Esophagus squamous epithelium (tissue), 5 donors: ENCODE results near the gene SPRY1. TPM values are rescaled to one million over a fixed set of nuclear protein-coding genes. Genes with fewer than 3 reads are reported as not detected.
A peak's percentile ranks its signal among the peaks of the same experiment; 100 is the strongest.

ENCODE experiments used
- DNase-seq: peaks from one replicate; lab custom pipeline; 2025; lab: John Stamatoyannopoulos, UW
- H3K27ac ChIP-seq, 4 donors: fragments of 200-600 bp; sonication (generic); one replicate each; pipeline ENCODE4 v1.5.1; 2016 to 2019; ENCODE audit warnings: mild to moderate bottlenecking in 1 of 4
- H3K27me3 ChIP-seq, 4 donors: fragments of 200-600 bp; sonication (generic); 1 replicate in 3 of 4; 2 replicates in 1 of 4; pipeline versions ENCODE4 v1.5.1 to v1.6.0; 2017 to 2021; ENCODE audit warnings: antibody characterized with exemption in 1 of 4
- H3K36me3 ChIP-seq, 3 donors: fragments of 200-600 bp; sonication (generic); one replicate each; pipeline ENCODE4 v1.5.1; 2016 to 2019
- H3K4me1 ChIP-seq, 3 donors: fragments of 200-600 bp; sonication (generic); one replicate each; pipeline ENCODE4 v1.5.1; 2017 to 2019
- H3K4me3 ChIP-seq, 4 donors: fragments of 200-600 bp; sonication (generic); 1 replicate in 3 of 4; 2 replicates in 1 of 4; pipeline ENCODE4 v1.5.1; 2016 to 2019; ENCODE audit warnings: mild to moderate bottlenecking in 2 of 4, moderate library complexity in 1 of 4
- H3K9me3 ChIP-seq, 3 donors: fragments of 200-600 bp; sonication (generic); one replicate each; pipeline ENCODE4 v1.5.1; 2016 to 2019
- CTCF ChIP-seq, 6 experiments: fragments of 450-650 bp in 4 of 6; fragments of 200-600 bp in 2 of 6; sonication (generic) in 2 of 6; IDR thresholded peaks; one replicate each; pipeline ENCODE4 v1.5.1; 2016 to 2019; ENCODE audit warnings: antibody characterized with exemption in 6 of 6, mild to moderate bottlenecking in 4 of 6, moderate library complexity in 4 of 6
- POLR2A ChIP-seq, 4 donors: fragments of 450-650 bp; IDR thresholded peaks; one replicate each; pipeline ENCODE4 v1.6.1; 2017; ENCODE audit warnings: antibody characterized with exemption in 4 of 4, mild to moderate bottlenecking in 4 of 4, moderate library complexity in 3 of 4
- WGBS, 2 donors: methylation state at CpG; one replicate each; pipeline ENCODE4 v1.1.5; 2018; 5-methylcytosine and 5-hydroxymethylcytosine counted together
- intact Hi-C: fragments of 100-400 bp; cut with DNase I; formaldehyde crosslinking; loops from one replicate; pipeline ENCODE4 v1.15.0; 2022
- total RNA-seq, 4 donors: library from RNA; depleted of rRNA; stranded (reverse); fragments of >200 nt; gene quantifications; one replicate each; pipeline ENCODE4 v1.1.0, GENCODE V29; 2016
- donor health status: DM: yes; HTN: yes; CAD: no.

Gene SPRY1
- total RNA-seq, 4 donors from 2014 or later: 14.2 to 60.3 (median 23.2) TPM

- no peaks in the 10 kb centered on the region for H3K36me3 ChIP-seq
- intact Hi-C loops: no loop called here
- no peaks in the 10 kb centered on the region for H3K9me3 ChIP-seq
- no peak for DNase-seq
- H3K27me3 ChIP-seq: no peaks in the 10 kb centered on the region
- TF ChIP-seq CTCF (IDR thresholded peaks at IDR 0.05): peak in 5 of 6 experiments; percentile 9 to 58 (median 41)
- no peak for TF ChIP-seq POLR2A (IDR thresholded peaks at IDR 0.05)
- H3K4me3 ChIP-seq: no peak overlapping the region
- peaks cover 5 to 46% (median 21%) of the 10 kb centered on the region in 3 donors for H3K4me1 ChIP-seq
- peak overlapping the region in 3 of 4 donors; percentile 12 to 66 (median 53) for H3K27ac ChIP-seq
- WGBS, 2 donors: 50 to 55% methylated on average over 5 of the region's 5 CpGs
These were observed 46.4 kb upstream of the SPRY1 start for GRCh38 chr4:123350191-123350544.

GRCh38 chr4:123350726-123351125, 45.9 kb upstream of the SPRY1 start:
- TF ChIP-seq POLR2A (IDR thresholded peaks at IDR 0.05) (no peak), CTCF (IDR thresholded peaks at IDR 0.05) (no peak)
- no peak overlapping the region for H3K4me3 ChIP-seq
- no peaks in the 10 kb centered on the region for H3K36me3 ChIP-seq
- H3K27ac ChIP-seq: peak overlapping the region in 3 of 4 donors; percentile 12 to 66 (median 53)
- H3K9me3 ChIP-seq: no peaks in the 10 kb centered on the region
- H3K27me3 ChIP-seq: no peaks in the 10 kb centered on the region
- no peak for DNase-seq
- 93 to 96% methylated on average over 5 of the region's 6 CpGs for WGBS, 2 donors
- intact Hi-C loops: no loop called here
- peaks cover 5 to 46% (median 21%) of the 10 kb centered on the region in 3 donors for H3K4me1 ChIP-seq

DNA sequence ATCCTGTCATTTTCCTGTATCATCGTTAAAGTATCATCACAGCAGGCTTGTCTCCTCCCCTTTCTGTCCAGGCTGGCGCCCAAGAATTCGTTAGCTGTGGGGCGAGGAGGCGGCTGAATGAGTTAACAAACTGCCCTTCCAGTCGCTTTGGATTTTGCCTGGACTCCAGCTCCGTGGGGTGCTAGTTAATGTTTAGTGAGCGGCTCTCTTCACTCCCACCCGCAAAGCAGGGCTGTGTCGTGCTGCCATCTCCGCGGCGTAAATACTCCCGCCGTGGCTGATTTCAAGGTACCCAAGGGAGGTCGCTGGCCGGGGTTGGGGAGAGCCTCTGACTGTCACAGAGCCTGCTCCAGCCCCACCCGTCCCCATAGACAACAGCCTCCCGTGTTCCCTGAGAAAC, 44.9 kb upstream of the SPRY1 start:
- H3K27ac ChIP-seq: peak overlapping the region in 2 of 4 donors; percentile 73 to 74
- no peak for DNase-seq

GRCh38 chr4:123352240-123352945, 44.2 kb upstream of the SPRY1 start:
- TF ChIP-seq POLR2A (IDR thresholded peaks at IDR 0.05) (no peak), CTCF (IDR thresholded peaks at IDR 0.05) (no peak)
- intact Hi-C loops: no loop called here
- Histone ChIP-seq H3K36me3 (no peaks in the 10 kb centered on the region), H3K4me3 (no peak overlapping the region), H3K4me1 (peaks cover 5 to 46% (median 21%) of the 10 kb centered on the region in 3 donors), H3K27ac (peak overlapping the region; percentile 49 to 74 (median 68)), H3K9me3 (no peaks in the 10 kb centered on the region), H3K27me3 (no peaks in the 10 kb centered on the region)
- no peak for DNase-seq
- WGBS, 2 donors: 12 to 29% methylated on average over 6 of the region's 6 CpGs

More for the DNA sequence above, 44.9 kb upstream of the SPRY1 start:
- WGBS, 2 donors: 94 to 97% methylated on average over 5 to 11 of the region's 19 CpGs
- Histone ChIP-seq H3K36me3 (no peaks in the 10 kb centered on the region), H3K27me3 (no peaks in the 10 kb centered on the region), H3K4me3 (no peak overlapping the region), H3K4me1 (peaks cover 5 to 46% (median 21%) of the 10 kb centered on the region in 3 donors), H3K9me3 (no peaks in the 10 kb centered on the region)
- TF ChIP-seq POLR2A (IDR thresholded peaks at IDR 0.05): no peak
- TF ChIP-seq CTCF (IDR thresholded peaks at IDR 0.05): no peak
- intact Hi-C loops: no loop called here

- H3K36me3 ChIP-seq: no peaks in the 10 kb centered on the region
- TF ChIP-seq CTCF (IDR thresholded peaks at IDR 0.05) (no peak), POLR2A (IDR thresholded peaks at IDR 0.05) (no peak)
- no peak overlapping the region for H3K4me3 ChIP-seq
- no peak for DNase-seq
- no peaks in the 10 kb centered on the region for H3K27me3 ChIP-seq
- H3K27ac ChIP-seq: peak overlapping the region; percentile 49 to 74 (median 68)
- H3K4me1 ChIP-seq: peaks cover 5 to 46% (median 21%) of the 10 kb centered on the region in 3 donors
- intact Hi-C loops: no loop called here
- 79 to 91% methylated on average over 1 of the region's 1 CpG for WGBS, 2 donors
- H3K9me3 ChIP-seq: no peaks in the 10 kb centered on the region
These were observed 43.6 kb upstream of the SPRY1 start for GRCh38 chr4:123352966-123353365.
